IPS-20b (cell line): ENCODE data around the gene NT5DC3.
"Not testable (repeated sequence)": the region's sequence is repeated elsewhere in the genome, so short reads cannot be mapped to it uniquely, and the experiment has no call there.

Experiments used
- H3K27ac ChIP-seq: one replicate; pipeline ENCODE4 v1.5.1; 2013; ENCODE audit warnings: low read length
- H3K27me3 ChIP-seq: 2 replicates; pipeline ENCODE4 v1.6.1; 2013; ENCODE audit warnings: mild to moderate bottlenecking, low read length, inconsistent platforms; ENCODE audit not compliant: insufficient read depth
- H3K36me3 ChIP-seq: 2 replicates; pipeline ENCODE4 v1.6.1; 2013; ENCODE audit warnings: low read depth, mild to moderate bottlenecking, inconsistent platforms, low read length, moderate library complexity; ENCODE audit not compliant: insufficient read depth
- H3K4me1 ChIP-seq: 2 replicates; pipeline ENCODE4 v1.6.1; 2013; ENCODE audit warnings: mild to moderate bottlenecking, control low read depth, inconsistent platforms, low read length, moderate library complexity; ENCODE audit not compliant: insufficient read depth
- H3K4me3 ChIP-seq: 2 replicates; pipeline ENCODE4 v1.5.1; 2013; ENCODE audit warnings: mild to moderate bottlenecking, low read length, inconsistent platforms
- H3K9ac ChIP-seq: 2 replicates; pipeline ENCODE4 v1.6.1; 2013; ENCODE audit warnings: low read depth, mild to moderate bottlenecking, inconsistent platforms, low read length, moderate library complexity
- H3K9me3 ChIP-seq: 2 replicates; pipeline ENCODE4 v1.6.1; 2013; ENCODE audit warnings: mild to moderate bottlenecking, low read depth, low read length, inconsistent platforms; ENCODE audit not compliant: insufficient read depth

Gene NT5DC3

DNA sequence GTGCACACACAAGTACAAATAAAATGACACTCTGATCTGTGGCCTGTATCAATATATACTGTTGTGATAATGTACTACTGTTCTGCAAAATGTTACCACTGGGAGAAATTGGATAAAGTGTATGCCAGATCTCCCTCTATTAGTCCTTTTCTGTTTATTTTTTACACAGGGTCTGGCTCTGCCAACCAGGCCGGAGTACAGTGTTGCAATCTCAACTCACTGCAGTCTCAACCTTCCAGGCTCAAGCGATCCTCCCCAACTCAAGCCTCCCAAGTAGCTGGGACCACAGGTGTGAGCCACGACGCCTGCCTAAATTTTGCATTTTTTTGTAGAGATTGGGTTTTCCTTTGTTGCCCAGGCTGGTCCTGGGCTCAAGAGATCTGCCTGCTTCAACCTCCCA lies 1.9 kb downstream of the NT5DC3 start:
- H3K4me1 ChIP-seq: peaks cover 10% of the 10 kb centered on the region
- no peaks in the 10 kb centered on the region for H3K9me3 ChIP-seq
- peak overlapping the region; percentile 85; the same call in 1 of the 2 replicates for H3K4me3 ChIP-seq

DNA sequence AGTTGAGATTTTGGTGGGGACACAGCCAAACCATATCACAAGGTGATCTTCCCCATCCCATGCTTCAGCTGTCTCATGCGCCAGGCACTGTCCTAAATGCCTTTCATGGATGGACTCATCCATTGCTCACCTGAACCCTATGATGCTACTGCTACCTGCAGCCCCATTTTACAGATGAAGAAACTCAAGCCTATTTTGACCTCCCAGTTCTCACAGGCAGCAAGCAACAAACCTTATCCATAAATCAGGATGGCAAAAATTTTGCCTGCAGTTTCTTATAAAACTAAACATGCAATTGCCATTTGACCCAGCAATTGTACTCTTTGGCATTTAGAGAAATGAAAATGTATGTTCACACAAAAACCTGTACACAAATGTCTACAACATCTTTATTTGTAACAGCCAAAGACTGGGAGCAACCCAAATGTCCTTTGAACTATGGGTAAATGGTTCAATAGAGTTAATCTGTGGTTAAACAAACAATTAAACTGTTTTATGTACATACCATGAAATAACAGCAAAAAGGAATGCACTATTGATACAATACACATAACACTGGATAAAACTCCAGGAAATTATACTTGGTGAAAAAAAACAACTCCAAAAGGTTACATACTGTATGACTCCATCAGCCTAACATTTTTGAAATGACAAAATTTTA lies 2.6 kb downstream of the NT5DC3 start:
- no peaks in the 10 kb centered on the region for H3K36me3 ChIP-seq
- no peak overlapping the region for H3K4me3 ChIP-seq
- peaks cover 17% of the 10 kb centered on the region for H3K4me1 ChIP-seq
- H3K9me3 ChIP-seq: no peaks in the 10 kb centered on the region
- H3K27ac ChIP-seq: no peak overlapping the region
- peaks cover 10% of the 10 kb centered on the region for H3K27me3 ChIP-seq
- no peak overlapping the region for H3K9ac ChIP-seq

More for the DNA sequence above, 1.9 kb downstream of the NT5DC3 start:
- H3K9ac ChIP-seq: no peak overlapping the region
- H3K36me3 ChIP-seq: no peaks in the 10 kb centered on the region
- no peak overlapping the region for H3K27ac ChIP-seq
- peaks cover 10% of the 10 kb centered on the region for H3K27me3 ChIP-seq

DNA sequence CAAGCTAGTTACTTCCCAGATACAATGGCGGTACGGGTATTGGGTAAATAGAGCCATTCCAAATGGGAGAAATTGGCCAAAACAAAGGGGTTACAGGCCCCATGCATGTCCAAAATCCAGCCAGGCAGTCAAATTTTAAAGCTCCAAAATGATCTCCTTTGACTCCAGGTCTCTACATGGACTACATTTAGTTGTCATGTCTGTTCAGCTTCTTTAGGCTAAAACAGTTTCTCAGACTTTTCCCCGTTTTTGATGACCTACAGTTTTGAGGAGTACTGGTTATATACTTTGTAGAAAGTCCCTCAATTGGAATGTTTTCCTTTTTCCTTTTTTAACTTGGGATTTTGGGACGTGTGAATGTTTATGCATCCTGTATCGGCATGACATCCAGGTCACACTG lies 4.7 kb downstream of the NT5DC3 start:
- no peaks in the 10 kb centered on the region for H3K9me3 ChIP-seq

DNA sequence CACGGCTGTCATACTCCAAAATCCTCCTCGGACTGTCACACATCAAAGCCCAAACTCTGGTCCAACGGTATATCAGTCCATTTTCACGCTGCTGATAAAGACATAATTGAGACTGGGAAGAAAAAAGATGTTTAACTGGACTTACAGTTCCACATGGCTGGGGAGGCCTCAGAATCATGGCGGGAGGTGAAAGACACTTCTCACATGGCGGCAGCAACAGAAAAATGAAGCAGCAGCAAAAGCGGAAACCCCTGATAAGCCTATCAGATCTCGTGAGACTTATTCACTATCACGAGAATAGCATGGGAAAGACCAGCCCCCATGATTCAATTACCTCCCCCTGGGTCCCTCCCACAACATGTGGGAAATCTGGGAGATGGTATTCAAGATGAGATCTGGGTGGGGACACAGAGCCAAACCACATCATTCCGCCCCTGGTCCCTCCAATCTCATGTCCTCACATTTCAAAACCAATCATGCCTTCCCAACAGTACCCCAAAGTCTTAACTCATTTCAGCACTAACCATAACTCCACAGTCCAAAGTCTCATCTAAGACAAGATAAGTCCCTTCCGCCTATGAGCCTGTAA lies 5.2 kb downstream of the NT5DC3 start:
- not testable (repeated sequence) for H3K4me3 ChIP-seq, H3K27ac ChIP-seq, H3K9ac ChIP-seq, H3K9me3 ChIP-seq, H3K36me3 ChIP-seq
- Histone ChIP-seq H3K27me3 (peaks cover 10% of the 10 kb centered on the region), H3K4me1 (peaks cover 18% of the 10 kb centered on the region)

More for the DNA sequence above, 4.7 kb downstream of the NT5DC3 start:
- no peak overlapping the region for H3K27ac ChIP-seq
- peaks cover 18% of the 10 kb centered on the region for H3K4me1 ChIP-seq
- H3K27me3 ChIP-seq: peaks cover 10% of the 10 kb centered on the region
- no peaks in the 10 kb centered on the region for H3K36me3 ChIP-seq
- H3K9ac ChIP-seq: no peak overlapping the region
- no peak overlapping the region for H3K4me3 ChIP-seq

DNA sequence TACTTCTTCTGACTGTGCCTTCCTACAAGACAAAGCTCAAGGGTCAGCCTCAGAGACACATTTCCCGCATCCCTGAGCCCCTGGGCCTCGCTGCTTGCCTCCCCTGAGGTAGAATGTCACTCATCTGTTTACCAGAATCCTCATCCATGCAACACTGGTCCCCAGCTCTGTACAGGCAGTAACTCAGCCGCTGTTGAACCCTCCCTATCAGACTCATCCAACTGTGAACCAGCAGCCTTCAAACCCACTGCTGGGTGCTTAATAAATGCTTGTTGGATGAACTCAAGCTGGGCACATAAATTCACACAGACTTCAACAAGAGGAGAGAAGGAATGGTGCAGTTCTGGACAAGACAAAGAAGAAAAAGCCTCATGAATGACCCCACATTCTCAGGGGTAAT lies 6.1 kb downstream of the NT5DC3 start:
- H3K27me3 ChIP-seq: peaks cover 5% of the 10 kb centered on the region
- peaks cover 18% of the 10 kb centered on the region for H3K4me1 ChIP-seq
- no peaks in the 10 kb centered on the region for H3K9me3 ChIP-seq
- no peak overlapping the region for H3K9ac ChIP-seq
- no peak overlapping the region for H3K4me3 ChIP-seq
- no peaks in the 10 kb centered on the region for H3K36me3 ChIP-seq
- no peak overlapping the region for H3K27ac ChIP-seq

DNA sequence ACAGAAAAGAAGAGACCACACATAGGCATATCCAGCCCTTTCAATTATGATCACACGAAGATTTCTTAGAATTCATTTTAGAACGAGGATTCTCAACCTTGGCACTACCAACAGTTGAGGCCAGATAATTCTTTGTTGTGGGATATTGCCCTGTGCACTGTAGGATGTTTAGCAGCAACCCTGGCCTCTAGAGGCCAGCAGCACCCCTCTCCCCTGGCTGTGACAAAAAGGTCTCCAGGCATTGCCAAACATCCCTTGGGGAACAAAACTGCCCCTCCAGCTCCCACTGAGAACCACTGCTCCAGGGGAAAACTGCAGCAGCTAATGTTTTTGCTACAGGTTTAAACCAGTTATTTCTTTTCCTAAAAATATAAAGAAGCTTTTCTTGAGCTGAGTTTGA lies 7.1 kb downstream of the NT5DC3 start:
- no peak overlapping the region for H3K27ac ChIP-seq
- peaks cover 18% of the 10 kb centered on the region for H3K4me1 ChIP-seq
- no peak overlapping the region for H3K4me3 ChIP-seq
- no peaks in the 10 kb centered on the region for H3K9me3 ChIP-seq
- H3K27me3 ChIP-seq: no peaks in the 10 kb centered on the region
- H3K9ac ChIP-seq: no peak overlapping the region
- no peaks in the 10 kb centered on the region for H3K36me3 ChIP-seq

DNA sequence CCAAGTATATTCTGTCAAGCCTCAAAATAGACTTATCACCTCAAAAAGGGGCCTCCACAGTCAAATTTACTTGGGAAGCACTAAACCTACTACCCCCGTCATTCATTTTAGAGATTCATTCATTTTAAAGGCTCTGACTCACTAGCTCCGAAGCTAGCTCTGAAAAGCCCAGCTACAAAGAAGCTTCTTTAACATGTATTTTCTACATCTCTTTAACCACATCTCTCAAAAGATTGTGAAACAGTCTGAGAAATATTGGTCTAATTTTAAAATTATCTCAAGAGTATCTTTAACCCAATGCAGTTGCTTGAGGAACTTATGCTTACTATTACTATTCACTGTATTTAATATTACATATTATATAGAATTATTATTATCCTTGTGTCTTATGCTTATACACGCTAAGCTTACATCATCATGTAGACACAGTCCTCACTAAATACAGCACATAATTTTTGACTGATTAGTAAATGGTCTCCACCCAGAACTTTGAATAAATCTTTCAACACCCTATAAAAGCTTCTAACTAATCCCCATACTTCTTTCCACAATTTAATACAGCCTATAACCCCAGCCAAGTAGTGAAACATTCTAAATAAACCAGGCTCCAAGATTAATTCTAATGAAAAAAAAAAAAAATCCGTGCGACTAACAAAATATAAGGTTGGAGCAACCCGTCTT lies 7.8 kb downstream of the NT5DC3 start:
- Histone ChIP-seq H3K4me1 (peaks cover 18% of the 10 kb centered on the region), H3K9me3 (no peaks in the 10 kb centered on the region), H3K27me3 (no peaks in the 10 kb centered on the region), H3K4me3 (no peak overlapping the region), H3K27ac (no peak overlapping the region), H3K36me3 (no peaks in the 10 kb centered on the region), H3K9ac (no peak overlapping the region)

DNA sequence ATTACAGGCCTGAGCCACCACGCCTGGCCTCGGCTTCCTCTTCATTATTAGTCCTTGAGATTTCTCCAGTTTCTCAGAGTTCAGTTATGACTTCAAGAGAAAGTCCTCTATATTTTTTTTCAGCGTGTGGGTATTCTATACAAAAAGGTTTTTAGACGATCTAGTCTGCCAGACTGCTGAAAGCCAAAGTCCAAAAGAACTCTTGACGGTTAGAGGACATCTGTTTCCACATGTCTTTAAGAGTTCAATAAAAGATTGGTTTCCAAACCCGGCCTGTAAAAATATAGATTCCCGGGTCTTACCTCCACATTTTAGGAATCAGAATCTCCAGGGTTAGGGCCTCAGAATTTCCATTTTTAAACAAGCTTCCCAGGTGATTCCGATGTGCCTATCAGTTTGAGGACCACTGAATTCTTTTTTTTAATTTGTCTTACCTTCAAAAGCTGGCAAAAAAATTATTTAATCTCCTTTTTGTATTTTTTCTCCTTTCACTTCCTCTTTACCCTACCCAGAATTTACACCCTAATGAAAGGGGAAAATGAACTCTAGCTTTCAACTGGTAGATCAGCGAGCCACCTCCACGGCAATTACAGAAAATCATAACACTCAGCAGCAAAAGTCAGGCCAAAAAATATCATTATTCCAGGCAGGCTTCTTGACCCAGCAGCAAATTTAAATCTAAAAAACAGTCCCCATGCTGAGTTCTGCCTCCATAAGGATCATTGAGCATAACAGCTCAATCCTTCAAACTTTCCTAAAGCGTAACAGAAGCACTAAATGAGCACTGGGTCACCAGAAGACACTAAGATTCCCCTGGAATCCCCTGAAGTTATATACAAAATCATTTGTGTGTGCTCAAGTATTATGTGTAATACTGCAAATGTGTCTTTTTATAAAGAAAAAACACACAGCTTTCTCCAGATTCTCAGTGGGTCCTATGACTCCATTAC lies 8.7 kb downstream of the NT5DC3 start:
- Histone ChIP-seq H3K27me3 (no peaks in the 10 kb centered on the region), H3K27ac (no peak overlapping the region), H3K9ac (no peak overlapping the region), H3K9me3 (no peaks in the 10 kb centered on the region), H3K4me1 (peaks cover 18% of the 10 kb centered on the region), H3K36me3 (no peaks in the 10 kb centered on the region), H3K4me3 (no peak overlapping the region)

DNA sequence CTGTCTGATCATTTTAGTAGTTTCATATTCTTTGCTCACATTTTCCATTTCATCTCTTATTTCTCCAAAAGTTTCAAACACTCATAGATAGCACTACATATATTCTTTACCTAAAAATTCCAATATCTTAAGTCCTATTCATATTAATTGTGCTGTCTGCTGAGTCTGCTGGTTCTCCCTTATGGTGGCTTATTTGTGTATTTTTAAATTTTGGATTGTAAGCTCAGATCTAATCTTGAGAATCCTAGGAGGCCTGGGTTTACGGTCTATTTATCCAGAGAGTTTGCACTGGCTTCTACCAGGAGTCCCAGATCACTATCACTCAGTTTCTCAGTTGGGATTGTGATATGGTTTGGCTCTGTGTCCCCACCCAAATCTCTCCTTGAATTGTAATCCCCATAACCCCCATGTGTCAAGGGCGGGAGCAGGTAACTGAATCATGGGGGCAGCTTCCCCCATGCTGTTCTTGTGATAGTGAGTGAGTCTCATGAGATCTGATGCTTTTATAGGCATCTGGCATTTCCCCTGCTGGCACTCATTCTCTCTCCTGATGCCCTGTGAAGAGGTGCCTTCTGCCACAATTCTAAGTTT lies 10.2 kb downstream of the NT5DC3 start:
- peaks cover 18% of the 10 kb centered on the region for H3K4me1 ChIP-seq
- no peak overlapping the region for H3K9ac ChIP-seq
- H3K36me3 ChIP-seq: no peaks in the 10 kb centered on the region
- no peak overlapping the region for H3K27ac ChIP-seq
- H3K9me3 ChIP-seq: no peaks in the 10 kb centered on the region
- H3K27me3 ChIP-seq: no peaks in the 10 kb centered on the region
- no peak overlapping the region for H3K4me3 ChIP-seq

DNA sequence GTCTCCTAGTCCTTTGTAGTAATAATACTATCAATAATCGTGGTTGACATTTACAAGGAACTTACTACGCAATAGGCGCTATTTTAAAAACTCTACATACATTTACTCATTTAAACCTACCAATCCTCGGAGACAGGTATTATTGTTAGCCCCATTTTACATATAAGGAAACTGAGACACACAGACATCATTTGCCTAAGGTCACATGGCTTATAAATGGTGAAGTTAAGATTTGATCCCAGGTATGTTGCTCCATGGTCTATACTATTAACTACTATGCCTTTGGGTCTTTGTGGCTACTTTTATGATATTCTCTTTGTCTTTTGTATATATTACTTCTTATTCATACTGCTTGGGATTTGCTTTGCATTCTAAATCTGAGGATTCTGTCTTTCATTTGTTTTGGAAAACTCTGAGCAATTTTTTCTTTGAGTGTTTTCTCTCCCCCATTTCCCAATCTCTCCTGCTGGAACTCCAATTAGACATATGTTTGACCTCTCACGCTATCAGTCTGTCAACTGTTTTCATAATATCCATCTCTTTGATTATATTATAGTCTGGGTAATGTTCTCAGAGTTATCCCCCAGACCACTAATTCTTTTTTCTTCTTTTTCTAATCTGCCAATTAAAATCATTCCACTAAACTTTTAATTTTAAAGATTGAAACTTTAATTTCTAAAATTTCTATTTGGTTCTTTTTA lies 10.9 kb downstream of the NT5DC3 start:
- no peaks in the 10 kb centered on the region for H3K9me3 ChIP-seq
- no peak overlapping the region for H3K4me3 ChIP-seq
- H3K4me1 ChIP-seq: peaks cover 18% of the 10 kb centered on the region
- no peaks in the 10 kb centered on the region for H3K27me3 ChIP-seq
- no peak overlapping the region for H3K27ac ChIP-seq
- H3K36me3 ChIP-seq: no peaks in the 10 kb centered on the region
- no peak overlapping the region for H3K9ac ChIP-seq

DNA sequence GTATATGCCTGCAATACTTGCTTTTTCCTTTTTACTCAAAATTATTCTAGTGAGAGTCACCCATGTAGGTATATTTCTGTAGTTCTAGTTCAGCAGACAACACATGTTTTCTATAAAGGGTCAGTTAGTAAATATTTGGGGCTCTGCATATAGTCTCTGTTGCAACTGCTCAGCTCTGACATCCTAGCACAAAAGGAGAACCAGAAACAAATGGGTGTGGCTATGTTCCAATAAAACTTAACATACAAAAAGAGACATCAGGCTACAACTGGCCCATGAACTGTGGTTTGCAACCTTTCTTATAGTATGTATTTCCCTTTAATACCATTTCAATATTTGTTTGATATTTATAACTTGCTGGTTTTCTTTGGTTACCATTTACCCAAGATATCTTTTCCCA lies 11.9 kb downstream of the NT5DC3 start:
- peaks cover 11% of the 10 kb centered on the region for H3K4me1 ChIP-seq
- H3K9me3 ChIP-seq: no peaks in the 10 kb centered on the region
- no peaks in the 10 kb centered on the region for H3K36me3 ChIP-seq
- no peak overlapping the region for H3K27ac ChIP-seq
- no peak overlapping the region for H3K9ac ChIP-seq
- H3K4me3 ChIP-seq: no peak overlapping the region
- H3K27me3 ChIP-seq: no peaks in the 10 kb centered on the region
